ENCODE measurements around the gene PHACTR1. TPM values are rescaled to one million over a fixed set of nuclear protein-coding genes. Genes with fewer than 3 reads are reported as not detected.
"Not testable (repeated sequence)": the region's sequence is repeated elsewhere in the genome, so short reads cannot be mapped to it uniquely, and the experiment has no call there.

PHACTR1 gene
- total and polyA plus RNA-seq, 12 donors, result 0.77 to 16.0 (median 3.5) TPM

GRCh38 chr6:13120483-13121482 is 404.2 kb downstream of the PHACTR1 start:
- Histone ChIP-seq H3K27ac (no peak overlapping the region), H3K36me3 (replicated peaks in 1 of 2) (no peaks in the 10 kb centered on the region), H3K9me3 (replicated peaks in 1 of 3) (no peaks in the 10 kb centered on the region), H3K27me3 (no peaks in the 10 kb centered on the region), H3K4me3 (no peak overlapping the region), H3K4me1 (replicated peaks in 1 of 2) (no peaks in the 10 kb centered on the region)
- WGBS, 4 donors, result 66 to 73% (median 69%) methylated on average over 9 of the region's 9 CpGs
- intact Hi-C loops (cut with DNase I), result no loop called here
- TF ChIP-seq POLR2A (IDR thresholded peaks at IDR 0.05), result no peak
- TF ChIP-seq CTCF (IDR thresholded peaks at IDR 0.05), result no peak
- DNase-seq, result no peak

- H3K27me3 ChIP-seq, result no peaks in the 10 kb centered on the region
- H3K36me3 ChIP-seq (replicated peaks in 1 of 2), result no peaks in the 10 kb centered on the region
- no peak overlapping the region for H3K27ac ChIP-seq
- intact Hi-C loops (cut with DNase I), result no loop called here
- H3K4me3 ChIP-seq, result no peak overlapping the region
- H3K4me1 ChIP-seq (replicated peaks in 1 of 2), result no peaks in the 10 kb centered on the region
- WGBS, 4 donors, result 61 to 84% (median 74%) methylated on average over 2 of the region's 2 CpGs
- no peaks in the 10 kb centered on the region for H3K9me3 ChIP-seq (replicated peaks in 1 of 3)
- TF ChIP-seq POLR2A (IDR thresholded peaks at IDR 0.05), result no peak
- TF ChIP-seq CTCF (IDR thresholded peaks at IDR 0.05), result no peak
- no peak for DNase-seq
Observed at GRCh38 chr6:13124131-13124530, 407.6 kb downstream of the PHACTR1 start.

GRCh38 chr6:13125841-13126240 is 409.3 kb downstream of the PHACTR1 start:
- WGBS, 4 donors, result 77 to 86% (median 81%) methylated on average over 3 of the region's 3 CpGs
- TF ChIP-seq POLR2A (IDR thresholded peaks at IDR 0.05) (no peak), CTCF (IDR thresholded peaks at IDR 0.05) (no peak)
- no peaks in the 10 kb centered on the region for H3K27me3 ChIP-seq
- H3K9me3 ChIP-seq (replicated peaks in 1 of 3), result no peaks in the 10 kb centered on the region
- no peak overlapping the region for H3K27ac ChIP-seq
- no peaks in the 10 kb centered on the region for H3K36me3 ChIP-seq (replicated peaks in 1 of 2)
- DNase-seq, result no peak
- no peaks in the 10 kb centered on the region for H3K4me1 ChIP-seq (replicated peaks in 1 of 2)
- intact Hi-C loops (cut with DNase I), result no loop called here
- no peak overlapping the region for H3K4me3 ChIP-seq

GRCh38 chr6:13131935-13132661 is 415.5 kb downstream of the PHACTR1 start:
- Histone ChIP-seq H3K36me3 (replicated peaks in 1 of 2) (no peaks in the 10 kb centered on the region), H3K27ac (no peak overlapping the region), H3K4me3 (no peak overlapping the region), H3K27me3 (no peaks in the 10 kb centered on the region), H3K4me1 (replicated peaks in 1 of 2) (no peaks in the 10 kb centered on the region), H3K9me3 (replicated peaks in 1 of 3) (no peaks in the 10 kb centered on the region)
- no peak for DNase-seq
- intact Hi-C loops (cut with DNase I), result no loop called here
- 89 to 91% (median 90%) methylated on average over 4 of the region's 4 CpGs for WGBS, 4 donors
- TF ChIP-seq CTCF (IDR thresholded peaks at IDR 0.05) (no peak), POLR2A (IDR thresholded peaks at IDR 0.05) (no peak)

- H3K27ac ChIP-seq; DNase-seq; H3K27me3 ChIP-seq; H3K4me3 ChIP-seq; H3K9me3 ChIP-seq (replicated peaks in 1 of 3); H3K36me3 ChIP-seq (replicated peaks in 1 of 2); intact Hi-C loops (cut with DNase I); H3K4me1 ChIP-seq (replicated peaks in 1 of 2): not testable (repeated sequence)
- WGBS, 4 donors, result 91 to 98% (median 94%) methylated on average over 10 to 32 of the region's 32 CpGs
Observed at GRCh38 chr6:13133894-13134293, 417.3 kb downstream of the PHACTR1 start.
